Stimulated activated CD4-positive, alpha-beta T cell treated with anti-CD3 and anti-CD28 coated beads, TNF-alpha, amount 100 ng/mL, for 24 hours (primary cell): ENCODE data around the gene TBC1D3C.
A peak's percentile ranks its signal among the peaks of the same experiment; 100 is the strongest.
"Not testable (repeated sequence)": the region's sequence is repeated elsewhere in the genome, so short reads cannot be mapped to it uniquely, and the experiment has no call there.

Source experiments
- DNase-seq, 3 experiments: peaks; one replicate each; pipeline ENCODE4 v3.0.0-alpha.2; 2020; ENCODE audit warnings: low read depth in 3 of 3

TBC1D3C gene

DNA sequence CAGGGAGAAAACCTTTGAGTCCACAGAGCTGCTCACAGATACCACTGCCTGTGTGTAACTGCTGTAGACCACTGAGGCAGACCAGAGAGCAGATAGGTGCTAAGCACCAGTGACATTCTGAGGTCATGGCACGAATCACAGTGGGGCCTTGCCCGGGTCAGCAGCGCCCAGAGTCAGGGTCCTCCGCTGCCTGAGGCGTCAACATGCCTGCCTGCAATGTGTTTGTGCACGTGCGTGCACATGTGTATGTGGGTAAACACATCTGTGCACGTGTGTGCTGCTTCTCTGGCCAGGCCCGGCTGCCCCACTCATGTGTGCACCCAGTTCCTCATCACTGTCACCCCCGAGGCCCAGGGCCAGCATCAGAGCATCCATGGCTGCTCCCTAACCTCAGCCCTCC lies at the start of gene TBC1D3C:
Gene TBC1D3C, minus strand, starts transcription at position 101 of the 400 bp plus-strand sequence. CDS start 1,568 bp downstream, outside the sequence.
- not testable (repeated sequence) for DNase-seq

GRCh38 chr17:38099262-38099661 lies 30.8 kb upstream of the TBC1D3C start:
- not testable (repeated sequence) for DNase-seq

DNA sequence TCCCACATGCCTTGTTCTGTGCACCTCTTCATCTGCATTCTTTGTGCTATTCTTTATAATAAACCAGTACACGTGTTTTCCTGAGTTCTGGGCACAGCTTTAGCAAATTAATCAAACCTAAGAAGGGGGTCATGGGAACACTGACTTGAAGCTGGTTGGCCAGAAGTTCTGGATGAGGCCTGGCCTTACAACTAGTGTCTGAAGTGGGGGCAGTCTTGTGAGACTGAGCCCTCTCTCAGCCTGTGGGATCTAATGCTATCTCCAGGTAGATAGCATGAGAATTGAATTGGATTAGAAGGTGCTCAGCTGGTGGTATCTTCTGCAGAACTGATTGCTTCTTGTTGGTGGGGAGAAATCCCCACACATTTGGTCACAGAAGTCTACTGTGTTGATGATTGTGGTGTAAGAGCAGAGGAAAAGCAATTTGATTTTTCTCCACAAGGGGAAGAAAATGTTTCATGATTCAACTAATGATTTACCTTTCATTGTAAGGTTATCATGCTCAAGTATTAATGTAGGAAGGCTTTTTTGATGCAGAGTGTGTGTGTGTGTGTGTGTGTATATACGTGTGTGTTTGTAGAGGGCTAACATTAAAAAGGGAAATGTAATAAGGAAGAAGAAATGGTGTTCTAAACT lies 25.7 kb upstream of the TBC1D3C start:
- not testable (repeated sequence) for DNase-seq

DNA sequence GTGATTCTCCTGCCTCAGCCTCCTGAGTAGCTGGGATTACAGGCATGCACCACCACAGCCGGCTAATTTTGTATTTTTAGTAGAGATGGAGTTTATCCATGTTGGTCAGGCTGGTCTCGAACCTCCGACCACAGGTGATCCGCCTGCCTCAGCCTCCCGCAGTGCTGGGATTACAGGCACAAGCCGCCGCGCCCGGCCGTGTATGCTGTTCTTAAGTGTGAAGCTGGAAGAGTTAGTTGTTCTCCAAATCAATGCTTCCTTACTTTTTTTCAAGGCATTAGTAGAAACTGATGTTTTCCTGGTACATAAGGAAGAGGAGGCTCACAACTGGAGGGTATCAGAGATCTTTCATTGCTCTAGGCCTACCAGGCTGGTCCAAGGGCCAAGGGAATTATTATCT lies 19.7 kb upstream of the TBC1D3C start:
- peak in 1 of 3 experiments; percentile 0 for DNase-seq

DNA sequence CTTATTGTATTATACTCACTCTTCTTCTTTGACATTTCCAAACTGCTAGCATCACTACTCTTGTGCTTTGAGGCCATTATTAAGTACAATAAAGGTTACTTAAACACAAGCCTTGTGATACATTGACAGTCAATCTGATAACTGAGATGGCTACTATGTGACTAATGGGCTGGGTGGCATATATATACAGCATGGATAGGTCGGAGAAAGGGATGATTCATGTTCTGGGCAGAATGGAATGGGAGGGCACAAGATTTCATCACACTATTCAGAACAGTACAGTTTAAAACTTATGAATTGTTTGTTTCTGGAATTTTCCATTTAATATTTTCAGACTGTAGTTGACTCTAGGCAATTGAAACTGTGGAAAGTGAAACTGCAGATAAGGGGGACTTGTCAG lies 18.9 kb upstream of the TBC1D3C start:
- not testable (repeated sequence) for DNase-seq
